ENCODE data around the gene GNAT1. TPM values are rescaled to one million over a fixed set of nuclear protein-coding genes. Genes with fewer than 3 reads are reported as not detected.

GNAT1 gene
- total RNA-seq = under 1 TPM in 1 of 2 donors, not detected in 1; 0.54 TPM

GRCh38 chr3:50190936-50191660, at the start of gene GNAT1:
Gene GNAT1, plus strand, starts transcription at chr3:50191610. Its CDS starts 116 bp downstream, at chr3:50191726.
- no peaks in the 10 kb centered on the region for H3K36me3 ChIP-seq
- ATAC-seq (ENCODE audit: insufficient number of reproducible peaks, low FRiP score, low read depth) (no peak), DNase-seq (ENCODE audit: low spot score) (no peak)
- no peaks in the 10 kb centered on the region for H3K9me3 ChIP-seq
- TF ChIP-seq CTCF (IDR thresholded peaks at IDR 0.05) = no peak
- H3K27me3 ChIP-seq (replicated peaks; ENCODE audit: insufficient read depth) = no peaks in the 10 kb centered on the region
- peaks cover 3 to 24% of the 10 kb centered on the region in 2 donors for H3K4me1 ChIP-seq (ENCODE audit: control insufficient read depth in 1 of 2, low read depth in 2 of 2)
- H3K4me3 ChIP-seq = no peak within 1 kb of the TSS
- no peak within 1 kb of the TSS for H3K27ac ChIP-seq

GRCh38 chr3:50146316-50146901, 45.0 kb upstream of the GNAT1 start:
- H3K27ac ChIP-seq = no peak overlapping the region
- no peak overlapping the region for H3K4me3 ChIP-seq
- no peak for DNase-seq (ENCODE audit: low spot score)
- TF ChIP-seq CTCF (IDR thresholded peaks at IDR 0.05) = no peak
- no peaks in the 10 kb centered on the region for H3K36me3 ChIP-seq
- H3K9me3 ChIP-seq = no peaks in the 10 kb centered on the region
- no peaks in the 10 kb centered on the region for H3K27me3 ChIP-seq (replicated peaks; ENCODE audit: insufficient read depth)
- ATAC-seq (ENCODE audit: insufficient number of reproducible peaks, low FRiP score, low read depth) = no peak
- peaks cover 0 to 18% of the 10 kb centered on the region in 2 donors for H3K4me1 ChIP-seq (ENCODE audit: control insufficient read depth in 1 of 2, low read depth in 2 of 2)

- ATAC-seq (ENCODE audit: insufficient number of reproducible peaks, low FRiP score, low read depth) = no peak
- Histone ChIP-seq H3K27ac (no peak overlapping the region), H3K9me3 (no peaks in the 10 kb centered on the region), H3K27me3 (replicated peaks; ENCODE audit: insufficient read depth) (no peaks in the 10 kb centered on the region), H3K4me1 (ENCODE audit: control insufficient read depth in 1 of 2, low read depth in 2 of 2) (peaks cover 0 to 24% of the 10 kb centered on the region in 2 donors), H3K36me3 (no peaks in the 10 kb centered on the region), H3K4me3 (no peak overlapping the region)
- DNase-seq (ENCODE audit: low spot score) = no peak
- TF ChIP-seq CTCF (IDR thresholded peaks at IDR 0.05) = no peak
Measured at GRCh38 chr3:50147016-50147415, 44.4 kb upstream of the GNAT1 start.

GRCh38 chr3:50147447-50147846, 44.0 kb upstream of the GNAT1 start:
- ATAC-seq (ENCODE audit: insufficient number of reproducible peaks, low FRiP score, low read depth) = no peak
- no peak overlapping the region for H3K27ac ChIP-seq
- no peaks in the 10 kb centered on the region for H3K36me3 ChIP-seq
- peaks cover 0 to 28% of the 10 kb centered on the region in 2 donors for H3K4me1 ChIP-seq (ENCODE audit: control insufficient read depth in 1 of 2, low read depth in 2 of 2)
- H3K9me3 ChIP-seq = no peaks in the 10 kb centered on the region
- TF ChIP-seq CTCF (IDR thresholded peaks at IDR 0.05) = no peak
- DNase-seq (ENCODE audit: low spot score) = no peak
- H3K4me3 ChIP-seq = no peak overlapping the region
- no peaks in the 10 kb centered on the region for H3K27me3 ChIP-seq (replicated peaks; ENCODE audit: insufficient read depth)

- DNase-seq (ENCODE audit: low spot score) (no peak), ATAC-seq (ENCODE audit: insufficient number of reproducible peaks, low FRiP score, low read depth) (no peak)
- no peaks in the 10 kb centered on the region for H3K27me3 ChIP-seq (replicated peaks; ENCODE audit: insufficient read depth)
- no peaks in the 10 kb centered on the region for H3K36me3 ChIP-seq
- TF ChIP-seq CTCF (IDR thresholded peaks at IDR 0.05) = no peak
- no peaks in the 10 kb centered on the region for H3K9me3 ChIP-seq
- no peak overlapping the region for H3K27ac ChIP-seq
- H3K4me3 ChIP-seq = no peak overlapping the region
- H3K4me1 ChIP-seq (ENCODE audit: control insufficient read depth in 1 of 2, low read depth in 2 of 2) = peaks cover 0 to 28% of the 10 kb centered on the region in 2 donors
Measured at GRCh38 chr3:50147861-50148260, 43.5 kb upstream of the GNAT1 start.
